ENCODE data around the gene AEBP2.
A peak's percentile ranks its signal among the peaks of the same experiment; 100 is the strongest.
"Not testable (repeated sequence)": the region's sequence is repeated elsewhere in the genome, so short reads cannot be mapped to it uniquely, and the experiment has no call there.

AEBP2 gene

GRCh38 chr12:19439059-19440018, at the start of gene AEBP2:
Gene AEBP2 (plus strand): TSS chr12:19439492. CDS start chr12:19439700, 208 bp downstream.
- peak; percentile 85 for DNase-seq

- DNase-seq: no peak
These were observed 49.2 kb upstream of the AEBP2 start for GRCh38 chr12:19390051-19390598.

- not testable (repeated sequence) for DNase-seq
These were observed 46.6 kb upstream of the AEBP2 start for GRCh38 chr12:19392644-19393043.

GRCh38 chr12:19394385-19394784, 44.9 kb upstream of the AEBP2 start:
- DNase-seq: no peak

- DNase-seq: no peak
These were observed 41.8 kb upstream of the AEBP2 start for GRCh38 chr12:19397534-19397933.

- DNase-seq: no peak
These were observed 40.6 kb upstream of the AEBP2 start for GRCh38 chr12:19398376-19399363.

- DNase-seq: not testable (repeated sequence)
These were observed 38.5 kb upstream of the AEBP2 start for GRCh38 chr12:19400649-19401285.

GRCh38 chr12:19402211-19402610, 37.1 kb upstream of the AEBP2 start:
- DNase-seq: no peak

- DNase-seq: no peak
These were observed 36.4 kb upstream of the AEBP2 start for GRCh38 chr12:19402743-19403431.

- DNase-seq: no peak
These were observed 34.9 kb upstream of the AEBP2 start for GRCh38 chr12:19404242-19404880.

GRCh38 chr12:19409376-19409775, 29.9 kb upstream of the AEBP2 start:
- no peak for DNase-seq

- DNase-seq: no peak
These were observed 29.1 kb upstream of the AEBP2 start for GRCh38 chr12:19410211-19410610.

- no peak for DNase-seq
These were observed 28.6 kb upstream of the AEBP2 start for GRCh38 chr12:19410629-19411185.

GRCh38 chr12:19411234-19412204, 27.8 kb upstream of the AEBP2 start:
- DNase-seq: no peak

GRCh38 chr12:19412844-19413243, 26.4 kb upstream of the AEBP2 start:
- DNase-seq: no peak

GRCh38 chr12:19413582-19413981, 25.7 kb upstream of the AEBP2 start:
- not testable (repeated sequence) for DNase-seq

GRCh38 chr12:19415563-19415962, 23.7 kb upstream of the AEBP2 start:
- DNase-seq: no peak

- no peak for DNase-seq
These were observed 20.2 kb upstream of the AEBP2 start for GRCh38 chr12:19419086-19419485.

- no peak for DNase-seq
These were observed 17.6 kb upstream of the AEBP2 start for GRCh38 chr12:19421503-19422282.
